D341Med (cell line): ENCODE results near the gene RTN4.
A peak's percentile ranks its signal among the peaks of the same experiment; 100 is the strongest.

Source experiments
- DNase-seq: peaks from one replicate; pipeline ENCODE4 v3.0.0; 2012; ENCODE audit warnings: low spot score

The RTN4 gene

DNA sequence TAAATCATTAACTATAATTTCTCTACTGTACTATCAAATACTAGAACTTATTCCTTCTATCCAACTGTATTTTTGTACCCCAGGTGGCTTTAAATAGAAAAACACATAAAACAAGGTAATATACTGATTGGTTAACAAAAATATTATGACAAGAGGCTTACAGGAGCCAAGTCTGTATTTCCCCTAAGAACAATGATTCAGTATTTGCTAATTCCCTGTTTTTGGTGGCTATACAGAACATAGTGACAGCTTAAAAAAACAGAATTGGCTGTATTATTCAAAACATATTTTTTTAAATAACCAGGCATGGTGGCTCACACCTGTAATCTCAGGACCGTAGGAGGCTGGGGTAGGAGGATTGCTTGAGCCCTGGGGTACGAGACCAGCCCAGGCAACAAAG, 16.3 kb downstream of the RTN4 start:
- no peak for DNase-seq

GRCh38 chr2:55033076-55033742, 17.0 kb downstream of the RTN4 start:
- DNase-seq = no peak

DNA sequence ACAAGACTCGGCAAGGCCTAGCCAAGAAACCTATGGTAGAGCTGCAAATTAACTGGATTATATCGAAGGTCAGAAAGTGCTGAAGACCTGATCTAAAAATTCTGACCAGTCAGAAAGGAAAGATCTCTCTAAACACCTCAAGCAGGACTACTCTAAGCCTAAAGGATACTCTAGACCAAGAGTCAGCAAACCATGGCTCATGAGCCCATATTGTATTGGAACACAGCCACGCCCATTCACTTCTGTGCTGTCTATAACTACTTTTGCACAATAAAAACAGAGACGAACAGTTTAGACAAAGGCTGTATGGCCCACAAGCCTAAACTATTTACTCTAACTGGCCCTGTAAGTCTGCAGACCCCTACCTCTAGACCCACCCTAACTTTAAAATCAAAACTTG, 18.7 kb downstream of the RTN4 start:
- DNase-seq = no peak

- DNase-seq = no peak
These were observed 19.5 kb downstream of the RTN4 start for GRCh38 chr2:55030766-55031165.

- no peak for DNase-seq
These were observed 21.2 kb downstream of the RTN4 start for GRCh38 chr2:55029098-55029497.

DNA sequence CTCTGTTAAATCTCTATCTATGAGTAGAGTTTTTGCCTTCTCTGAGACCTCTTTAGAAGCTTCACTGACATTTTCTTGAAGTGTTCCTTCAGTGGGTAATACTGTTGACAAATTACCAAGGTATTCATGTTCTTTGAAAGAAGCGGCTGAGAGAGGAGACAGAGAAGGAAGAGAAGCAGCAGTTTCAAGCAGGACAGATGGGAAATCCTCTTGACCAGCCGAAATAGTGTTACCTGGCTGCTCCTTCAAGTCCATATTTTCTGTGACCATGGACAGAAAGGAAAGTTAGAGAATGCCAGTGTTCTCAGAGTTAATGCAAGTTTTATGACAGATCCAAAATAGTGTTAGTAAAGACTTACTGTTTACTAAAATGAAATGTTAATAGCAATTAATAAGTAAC, 23.0 kb downstream of the RTN4 start:
- no peak for DNase-seq

DNA sequence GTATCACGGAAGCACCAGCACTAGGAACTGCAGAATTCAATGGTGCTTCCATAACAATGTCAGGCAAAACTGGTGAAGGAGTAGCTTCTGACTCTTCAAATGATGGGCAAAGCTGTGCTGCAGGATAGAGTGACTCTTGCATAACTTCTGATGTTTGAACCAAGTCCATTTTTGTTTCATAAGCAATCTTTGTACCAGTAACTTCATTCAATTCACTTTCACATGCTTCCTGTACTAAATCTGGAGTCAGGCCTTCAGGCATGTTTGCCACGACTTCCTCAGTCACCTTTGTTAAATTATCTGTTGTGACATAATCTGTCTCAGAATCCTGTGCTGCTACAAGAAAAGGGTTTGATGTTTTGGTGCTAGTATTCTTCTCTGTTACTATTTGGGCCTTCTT, 24.0 kb downstream of the RTN4 start:
- DNase-seq = no peak

GRCh38 chr2:55025627-55026026, 24.6 kb downstream of the RTN4 start:
- no peak for DNase-seq

DNA sequence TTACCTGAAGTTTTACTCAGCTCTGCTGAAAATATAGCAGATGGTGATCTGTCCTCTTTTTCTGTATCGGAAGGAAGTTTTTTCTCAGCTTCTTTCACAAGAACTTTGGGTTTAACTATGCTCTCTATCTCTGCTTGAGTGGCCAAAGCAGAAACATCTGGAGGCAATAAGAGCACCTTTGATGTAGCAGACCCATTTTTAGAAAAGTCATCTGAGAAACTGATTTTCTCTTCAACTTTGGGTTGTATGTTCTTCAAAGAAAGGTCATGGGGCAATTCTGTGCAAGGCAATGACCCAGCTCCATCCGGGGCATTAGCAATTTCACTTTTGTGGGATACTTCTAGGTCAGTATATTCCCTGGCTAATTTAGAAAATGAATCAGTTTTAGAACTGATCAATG, 25.2 kb downstream of the RTN4 start:
- no peak for DNase-seq

DNA sequence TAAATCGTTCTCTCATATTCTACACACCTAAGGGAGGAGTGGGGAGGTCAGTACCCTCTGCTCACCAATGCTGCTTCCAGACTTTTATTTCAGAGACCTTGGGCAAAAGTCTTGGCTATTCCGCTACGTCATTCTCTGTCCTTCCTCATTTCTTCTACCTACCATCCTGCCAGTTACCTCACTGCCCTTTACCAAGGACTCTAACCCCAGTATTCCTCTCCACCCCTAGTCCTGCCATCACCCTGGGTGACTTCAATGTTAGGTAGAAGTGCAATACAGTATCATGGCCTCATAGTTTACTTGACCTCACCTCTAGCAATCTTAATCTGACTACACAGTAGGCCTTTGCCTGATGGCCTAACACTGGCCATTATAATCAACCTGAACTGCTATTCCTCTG, 27.8 kb downstream of the RTN4 start:
- DNase-seq = no peak

DNA sequence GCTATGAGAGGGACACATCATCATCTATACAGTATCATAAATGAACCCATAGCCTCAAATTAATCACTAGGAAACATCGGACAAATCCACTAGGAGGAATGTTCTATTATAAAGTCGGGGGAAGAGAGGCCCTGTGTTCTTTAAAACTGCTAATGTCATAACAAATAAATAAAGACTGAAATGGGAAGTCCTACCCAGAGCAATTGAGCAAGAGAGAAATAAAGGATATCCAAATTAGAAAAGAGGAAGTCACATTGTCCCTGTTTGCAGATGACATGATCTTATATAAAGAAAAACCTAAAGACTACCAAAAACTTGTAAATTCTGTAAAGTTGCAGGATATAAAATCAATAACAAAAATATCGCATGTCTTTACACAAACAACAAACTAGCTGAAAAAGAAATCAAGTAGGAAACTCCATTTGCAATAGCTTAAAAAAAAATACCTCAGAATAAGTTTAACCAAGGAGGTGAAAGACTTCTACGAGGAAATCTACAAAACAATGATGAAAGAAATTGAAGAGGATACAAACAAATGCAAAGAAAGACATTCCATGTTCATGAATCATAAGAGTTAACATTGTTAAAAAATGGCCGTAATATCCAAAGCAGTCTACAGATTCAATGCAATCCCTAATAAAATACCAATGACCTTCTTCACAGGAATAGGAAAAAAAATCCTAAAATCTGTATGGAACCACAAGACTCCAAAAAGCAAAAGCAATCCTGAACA, 30.6 kb downstream of the RTN4 start:
- no peak for DNase-seq

DNA sequence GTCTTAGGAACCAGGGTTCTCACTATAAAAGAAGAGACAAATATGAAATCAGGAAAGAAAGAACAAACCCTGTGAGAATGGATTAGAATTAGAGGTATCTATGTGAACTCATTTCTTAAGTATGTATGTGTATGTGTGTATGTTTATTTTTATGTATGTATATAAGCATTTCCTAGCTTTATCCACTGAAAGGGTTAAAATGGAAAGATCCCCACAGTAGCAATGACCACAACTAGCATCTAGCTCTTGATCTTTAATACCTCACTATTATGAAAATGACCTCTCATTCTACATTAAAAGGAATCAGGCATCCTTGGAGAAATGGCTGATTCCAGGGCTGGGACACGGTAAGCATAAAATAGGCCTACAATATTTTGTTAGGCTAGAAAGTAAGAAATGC, 31.6 kb downstream of the RTN4 start:
- DNase-seq = no peak

DNA sequence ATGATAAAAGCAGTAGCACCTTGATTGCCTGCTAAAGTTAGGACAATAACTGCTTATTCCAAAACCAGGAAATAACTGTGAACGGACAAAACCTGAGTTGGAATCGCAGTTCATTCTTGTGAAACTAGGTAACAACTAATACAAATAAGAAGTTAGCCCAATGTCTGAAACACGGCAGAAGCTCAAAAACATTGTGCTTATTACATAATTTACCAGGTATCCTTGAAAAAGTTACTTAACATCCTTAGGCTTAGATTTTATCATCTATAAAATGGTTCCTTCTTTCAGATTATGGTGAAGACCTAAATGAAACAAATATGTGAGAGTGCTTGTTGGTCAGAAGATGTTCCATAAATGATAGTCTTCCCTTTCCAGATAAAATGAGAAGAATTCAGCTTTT, 32.4 kb downstream of the RTN4 start:
- DNase-seq = no peak

GRCh38 chr2:55017428-55017827, 32.8 kb downstream of the RTN4 start:
- DNase-seq = no peak

DNA sequence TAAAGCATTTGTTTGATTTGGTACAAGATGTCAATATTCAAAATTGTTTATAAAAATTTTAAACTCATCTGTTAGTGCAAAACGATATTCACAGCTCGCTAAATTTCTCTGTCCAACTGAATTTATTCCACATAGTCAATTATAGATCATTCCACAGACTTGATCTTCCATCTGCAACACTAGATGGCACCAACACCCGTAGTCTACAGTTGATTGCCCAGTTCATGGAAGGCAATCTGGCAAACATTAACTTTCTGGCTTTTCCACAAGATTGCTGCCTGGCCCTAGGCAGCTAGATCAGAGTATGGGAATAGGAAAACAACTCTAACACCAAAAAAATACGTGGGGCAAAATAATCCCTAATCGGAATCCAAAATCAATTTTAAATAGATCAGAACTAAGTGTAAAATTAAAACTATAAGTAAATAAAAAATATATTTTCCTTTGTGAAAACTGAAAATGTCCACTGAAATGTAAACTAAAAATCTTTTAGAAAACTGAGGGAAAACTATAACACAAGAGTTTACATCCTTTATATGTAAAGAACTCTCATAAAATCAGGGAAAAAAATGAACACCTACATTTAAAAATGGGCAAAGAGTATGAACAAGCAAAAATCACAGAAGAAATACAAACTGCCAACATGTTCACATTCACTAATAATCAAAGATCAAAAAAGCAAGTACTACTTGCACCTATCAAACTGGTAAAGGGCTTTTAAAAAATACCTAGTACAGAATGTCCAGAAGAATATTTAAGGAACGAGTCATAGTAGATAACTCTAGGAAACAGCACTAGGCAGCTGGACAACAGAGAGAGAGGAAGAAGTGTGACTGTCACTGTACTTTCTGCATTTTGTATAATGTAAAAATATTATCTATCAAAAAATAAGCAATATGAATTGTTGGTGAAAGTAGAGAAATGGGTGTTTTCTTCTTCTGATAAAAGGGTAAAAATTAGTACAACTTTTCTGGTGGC, 35.0 kb downstream of the RTN4 start:
- DNase-seq = peak; percentile 60

DNA sequence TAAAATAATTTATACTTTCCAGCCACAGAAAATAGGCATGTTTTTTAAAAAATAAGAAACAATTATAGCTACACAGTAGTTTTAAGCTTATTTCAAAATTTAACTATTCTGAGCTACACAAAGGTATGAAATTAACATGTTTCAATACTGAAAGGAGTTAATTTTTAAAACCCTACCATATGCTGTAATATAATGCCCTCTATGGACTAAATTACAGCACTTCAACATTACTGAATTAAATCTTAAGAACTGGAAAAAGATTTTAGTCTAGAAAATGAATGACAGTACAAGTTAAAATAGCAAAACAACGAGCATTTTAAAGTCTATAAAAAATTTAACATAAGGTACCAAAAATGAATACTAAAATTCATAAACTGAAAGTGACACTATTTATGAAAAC, 36.3 kb downstream of the RTN4 start:
- no peak for DNase-seq

DNA sequence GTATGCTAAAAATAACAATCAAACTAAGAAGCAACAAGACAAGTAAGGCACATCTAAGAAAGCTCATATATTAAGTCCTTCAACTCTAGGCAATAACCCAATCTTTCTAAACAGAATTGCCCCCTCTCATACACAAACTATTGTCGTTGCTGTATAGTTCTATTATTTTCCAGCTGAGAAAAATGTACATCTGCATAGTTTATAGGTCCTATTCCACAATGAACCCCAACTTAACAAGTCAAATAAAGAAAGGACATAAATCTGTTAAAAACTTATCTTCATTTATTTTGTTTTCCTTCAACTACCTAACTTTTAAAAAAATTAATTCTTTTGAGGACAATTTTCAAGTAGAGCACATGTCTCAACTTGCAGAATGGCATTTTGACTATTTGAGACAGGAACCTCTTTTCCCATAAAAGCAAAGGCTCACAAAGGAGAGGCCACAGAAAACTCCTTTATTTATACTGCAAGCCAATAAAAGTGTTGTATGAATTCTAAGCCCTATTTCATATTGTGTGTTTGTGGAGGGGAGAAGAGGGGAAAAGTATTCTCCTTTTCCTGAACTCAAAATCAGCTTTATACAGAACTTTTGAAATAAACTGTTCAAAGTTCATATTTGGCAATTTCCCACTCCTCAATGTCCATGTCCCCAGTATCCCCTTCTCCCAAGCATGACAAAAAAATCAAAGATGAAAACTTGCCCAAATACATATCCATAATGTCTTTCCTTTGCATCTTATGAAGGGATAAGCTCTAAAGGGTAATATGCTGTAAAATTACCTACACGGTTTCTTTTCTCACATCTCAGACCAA, 37.4 kb downstream of the RTN4 start:
- DNase-seq = no peak

GRCh38 chr2:55011831-55012671, 38.2 kb downstream of the RTN4 start:
- no peak for DNase-seq

- DNase-seq = no peak
These were observed 39.3 kb downstream of the RTN4 start for GRCh38 chr2:55010915-55011314.

GRCh38 chr2:55010149-55010591, 40.1 kb downstream of the RTN4 start:
- peak; percentile 73 for DNase-seq
